ENCODE results near the gene TMSB4X.
"Not testable (repeated sequence)": the region's sequence is repeated elsewhere in the genome, so short reads cannot be mapped to it uniquely, and the experiment has no call there.

TMSB4X gene

GRCh38 chrX:12954981-12955380, 19.9 kb upstream of the TMSB4X start:
- no peak for DNase-seq (ENCODE audit: low read depth in 2 of 2)

DNA sequence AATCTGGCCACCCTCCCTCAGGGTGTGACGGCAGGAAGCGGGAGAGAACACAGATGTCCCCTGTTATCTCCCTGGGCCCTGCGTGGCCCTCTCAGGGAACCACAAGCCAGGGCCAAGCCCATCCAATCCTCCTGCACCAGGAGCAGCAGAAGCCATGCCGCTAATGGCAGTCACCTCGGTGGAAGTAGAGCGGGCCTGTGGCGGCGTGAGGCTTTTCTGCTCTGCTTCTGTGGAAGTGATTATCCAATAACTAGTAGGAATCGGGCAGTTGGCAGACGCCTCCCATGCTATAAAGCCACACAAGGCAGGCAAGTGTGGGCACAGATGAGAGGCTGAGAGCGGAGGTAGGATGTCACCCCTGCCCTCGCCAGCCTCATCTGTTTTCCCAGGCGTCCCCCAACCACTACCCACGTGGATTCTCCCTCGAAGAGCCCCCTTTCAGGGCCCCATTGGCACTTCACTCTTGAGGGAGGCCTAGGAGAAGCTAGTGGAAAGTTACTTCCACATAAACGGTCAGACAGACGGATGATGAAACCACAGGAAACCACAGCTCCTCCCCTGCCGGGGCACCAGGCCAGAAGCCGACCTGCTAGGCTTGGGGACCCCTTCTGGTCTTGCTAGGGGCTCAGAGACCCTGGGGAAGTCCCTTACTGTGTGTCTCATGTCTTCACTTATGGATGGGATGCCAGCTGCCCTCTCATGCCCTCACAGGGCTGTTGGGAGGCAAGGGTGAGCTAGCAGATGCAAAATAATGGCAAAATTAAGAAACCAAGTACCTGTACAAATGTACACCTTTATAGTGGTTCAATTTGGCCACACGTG, 18.8 kb upstream of the TMSB4X start:
- no peak for DNase-seq (ENCODE audit: low read depth in 2 of 2)

GRCh38 chrX:12956704-12957534, 18.0 kb upstream of the TMSB4X start:
- no peak for DNase-seq (ENCODE audit: low read depth in 2 of 2)

DNA sequence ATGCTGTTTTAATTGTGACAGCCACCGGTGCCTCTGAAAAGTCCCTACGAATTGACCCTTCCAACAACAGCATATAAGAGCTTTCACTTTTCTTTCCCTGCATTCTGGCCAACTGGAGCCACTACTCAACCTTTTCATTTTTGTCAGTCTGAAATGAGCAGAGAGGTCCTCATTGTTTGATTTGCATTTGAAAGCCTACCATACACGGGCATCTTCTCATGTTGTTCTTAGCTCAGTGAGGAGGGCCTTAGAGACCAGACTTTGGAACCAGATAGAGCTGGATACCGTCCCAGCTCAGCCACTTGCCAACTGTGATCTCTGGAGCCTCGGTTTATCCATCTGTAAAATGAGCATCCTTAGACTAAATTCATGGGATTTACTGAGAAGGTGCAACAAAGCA, 16.9 kb upstream of the TMSB4X start:
- DNase-seq (ENCODE audit: low read depth in 2 of 2): no peak

- DNase-seq (ENCODE audit: low read depth in 2 of 2): no peak
These were observed 16.4 kb upstream of the TMSB4X start for GRCh38 chrX:12958461-12958860.

GRCh38 chrX:12961196-12961718, 13.7 kb upstream of the TMSB4X start:
- no peak for DNase-seq (ENCODE audit: low read depth in 2 of 2)

DNA sequence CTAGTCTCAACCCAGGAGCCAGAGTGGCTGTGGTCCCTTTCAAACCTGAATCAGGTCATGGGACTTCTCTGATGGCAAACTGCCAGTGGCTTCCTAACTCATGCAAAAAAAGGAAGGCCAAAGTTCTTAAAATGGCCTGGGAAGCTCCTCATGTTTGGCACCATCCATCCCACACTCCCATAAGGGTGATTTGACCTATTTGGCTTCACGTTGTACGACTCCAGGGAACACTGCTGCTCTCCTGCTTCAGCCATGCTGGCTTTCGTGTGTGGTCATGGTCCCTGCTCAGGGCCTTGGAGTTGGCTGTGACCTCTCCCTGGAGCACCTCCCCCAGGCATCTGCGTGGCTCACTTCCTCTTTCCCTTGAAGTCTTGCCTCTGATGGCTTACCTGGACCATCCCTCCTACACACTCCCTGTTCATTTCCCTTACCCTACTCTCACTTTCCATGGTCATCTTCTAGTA, 12.8 kb upstream of the TMSB4X start:
- DNase-seq (ENCODE audit: low read depth in 2 of 2): no peak

- DNase-seq (ENCODE audit: low read depth in 2 of 2): not testable (repeated sequence)
These were observed 11.6 kb upstream of the TMSB4X start for GRCh38 chrX:12963210-12963850.

DNA sequence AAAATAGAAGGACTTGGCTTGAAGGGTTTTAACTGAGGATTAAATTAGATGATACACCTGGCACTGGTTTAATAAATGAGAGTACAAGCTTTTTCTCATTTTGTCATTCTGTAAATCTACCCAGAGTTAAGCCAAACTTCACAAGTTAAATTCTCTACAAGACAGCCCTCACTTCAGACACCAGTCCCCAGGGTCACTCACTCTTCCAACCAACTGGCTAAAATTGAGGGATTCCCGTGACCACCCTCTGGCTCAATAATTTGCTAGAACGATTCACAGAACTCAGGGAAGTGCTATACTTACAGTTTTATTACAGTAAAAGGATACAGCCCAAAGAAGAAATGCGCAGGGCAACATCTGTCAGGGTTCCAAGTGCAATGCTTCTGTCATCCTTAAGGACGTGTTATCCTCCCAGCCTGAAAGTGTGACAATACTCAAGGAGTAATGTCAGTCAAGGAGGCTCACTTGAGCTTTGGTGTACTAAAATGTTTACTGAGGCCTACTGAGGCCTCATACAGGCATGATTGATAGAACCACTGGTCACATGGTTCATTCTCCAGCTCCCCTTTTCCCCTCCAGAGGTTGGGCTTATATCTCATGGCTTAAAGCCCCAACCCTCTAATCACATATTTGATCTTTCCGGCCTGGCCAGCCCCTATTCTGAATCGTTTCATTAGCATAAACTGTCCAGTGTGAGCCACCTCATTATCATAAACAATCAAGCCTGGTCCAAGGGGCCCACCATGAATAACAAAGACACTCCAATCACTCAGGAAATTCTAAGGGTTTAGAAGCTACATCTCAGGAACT, 9.6 kb upstream of the TMSB4X start:
- no peak for DNase-seq (ENCODE audit: low read depth in 2 of 2)

GRCh38 chrX:12966151-12966550, 8.8 kb upstream of the TMSB4X start:
- no peak for DNase-seq (ENCODE audit: low read depth in 2 of 2)

GRCh38 chrX:12967711-12968465, 7.0 kb upstream of the TMSB4X start:
- DNase-seq (ENCODE audit: low read depth in 2 of 2): no peak

- no peak for DNase-seq (ENCODE audit: low read depth in 2 of 2)
These were observed 4.2 kb upstream of the TMSB4X start for GRCh38 chrX:12970691-12971202.

DNA sequence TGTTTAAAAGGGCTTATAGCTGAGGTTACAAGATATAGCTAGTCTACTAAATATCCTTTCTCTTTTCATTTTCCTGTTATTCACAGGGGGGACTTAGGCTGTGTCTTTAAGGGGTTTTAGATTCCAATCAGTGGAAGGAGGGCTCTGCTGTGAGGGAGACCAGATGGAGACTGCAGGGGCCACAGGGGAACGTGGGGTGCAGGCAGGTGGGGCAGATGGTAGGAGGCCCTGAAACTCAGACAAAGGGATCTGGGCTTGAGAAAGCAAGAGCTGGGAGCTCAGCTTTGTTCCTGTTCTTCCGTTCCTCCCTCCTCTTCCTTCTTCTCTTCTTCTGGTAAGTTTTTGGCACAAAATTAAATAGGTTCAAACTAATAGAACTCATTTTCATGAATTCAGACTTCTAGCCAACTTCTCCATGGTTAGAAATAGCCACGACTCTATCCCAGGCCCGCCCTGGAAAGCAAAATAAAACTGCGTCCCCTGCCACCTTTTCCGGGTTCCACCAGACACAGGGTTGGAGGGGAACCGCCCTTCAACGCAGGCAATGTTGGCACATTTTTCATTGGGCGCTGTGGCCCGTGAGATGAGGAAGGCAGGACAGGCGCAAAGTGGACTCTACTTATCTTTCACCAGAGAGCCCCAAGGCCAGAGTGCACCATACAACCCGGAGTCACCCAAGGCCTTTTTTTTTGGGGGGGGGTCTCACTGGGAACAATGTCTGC, 3.5 kb upstream of the TMSB4X start:
- DNase-seq (ENCODE audit: low read depth in 2 of 2): no peak

GRCh38 chrX:12972243-12972642, 2.7 kb upstream of the TMSB4X start:
- no peak for DNase-seq (ENCODE audit: low read depth in 2 of 2)

DNA sequence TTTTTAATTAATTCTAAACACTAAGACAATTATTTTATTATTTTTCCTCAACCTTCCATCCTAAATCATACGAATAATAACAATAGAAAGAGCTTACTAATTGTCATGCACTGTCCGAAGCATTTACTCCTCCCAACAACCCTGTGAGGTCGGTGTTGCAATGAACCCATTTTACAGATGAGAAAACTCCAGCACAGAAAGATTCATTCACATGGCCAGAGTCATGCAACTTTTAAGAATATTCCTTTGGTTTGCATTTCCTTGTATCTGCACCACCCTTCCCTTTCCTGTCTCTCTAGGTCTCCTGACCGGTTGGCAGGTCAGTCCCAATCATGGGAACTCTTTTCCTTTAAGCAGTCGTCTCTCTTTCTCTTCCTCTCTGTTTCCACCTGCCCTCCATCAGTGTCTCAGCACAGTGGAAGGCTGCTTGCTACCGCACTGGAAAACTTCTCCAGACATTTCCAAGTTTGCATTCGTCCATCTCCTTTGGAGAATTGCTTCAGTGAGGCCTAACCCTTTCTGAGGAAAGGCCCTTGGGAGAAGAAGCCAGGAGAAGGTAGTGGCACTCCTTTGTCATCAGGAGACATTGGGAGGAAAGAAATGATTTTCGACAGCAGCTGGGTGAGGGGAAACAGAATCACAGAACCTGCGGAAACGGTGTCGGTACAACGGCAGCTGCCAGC, 1.9 kb upstream of the TMSB4X start:
- no peak for DNase-seq (ENCODE audit: low read depth in 2 of 2)

DNA sequence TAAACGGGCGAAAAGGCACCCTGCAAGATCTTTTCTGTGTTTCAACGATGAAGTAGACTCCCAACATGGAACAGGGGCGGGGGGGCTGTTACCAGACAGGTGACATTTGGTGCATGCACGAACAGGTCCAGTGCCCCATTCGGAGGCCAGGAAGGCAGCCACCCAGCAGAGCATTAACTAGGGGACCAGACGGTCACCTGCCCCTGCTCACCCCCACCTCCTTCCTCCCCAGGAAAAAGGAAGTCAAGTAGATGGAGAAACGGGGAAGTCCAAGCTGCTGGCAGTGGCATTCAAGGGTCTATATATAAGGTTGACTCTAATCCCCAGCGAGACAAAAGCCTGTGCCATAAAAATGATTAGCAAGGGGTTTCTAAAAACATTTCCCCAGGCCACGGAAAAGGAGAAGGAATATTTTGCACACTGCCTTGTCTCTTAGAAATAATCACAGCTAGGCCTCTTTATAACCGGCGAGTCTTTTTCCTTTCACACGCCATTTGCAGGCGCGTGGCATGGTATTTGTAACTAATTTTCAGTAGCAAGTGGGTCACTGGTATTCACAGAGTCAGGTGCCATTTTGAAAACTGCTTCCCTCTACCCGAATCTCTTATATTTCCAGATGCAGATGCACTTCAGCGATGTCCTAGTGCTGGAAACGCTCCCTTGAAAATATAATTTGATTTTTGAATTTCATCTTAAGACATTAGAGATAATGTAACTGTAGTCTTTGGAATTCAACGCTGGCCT, 1.2 kb upstream of the TMSB4X start:
- DNase-seq (ENCODE audit: low read depth in 2 of 2): no peak

GRCh38 chrX:12974305-12974795, 560 bp upstream of the TMSB4X start:
- no peak for DNase-seq (ENCODE audit: low read depth in 2 of 2)

GRCh38 chrX:12975670-12975965, 708 bp downstream of the TMSB4X start:
- DNase-seq (ENCODE audit: low read depth in 2 of 2): no peak

All from activated CD4-positive, alpha-beta T cell treated with anti-CD3 and anti-CD28 coated beads for 24 hours (primary cell).